CD4-positive, alpha-beta T cell treated with Interleukin-17A for 4 hours (primary cell): ENCODE results near the gene TPRN.

ENCODE experiments used
- DNase-seq: peaks from one replicate; pipeline ENCODE4 v3.0.0-alpha.2; 2020; ENCODE audit warnings: mixed read lengths

The TPRN gene

DNA sequence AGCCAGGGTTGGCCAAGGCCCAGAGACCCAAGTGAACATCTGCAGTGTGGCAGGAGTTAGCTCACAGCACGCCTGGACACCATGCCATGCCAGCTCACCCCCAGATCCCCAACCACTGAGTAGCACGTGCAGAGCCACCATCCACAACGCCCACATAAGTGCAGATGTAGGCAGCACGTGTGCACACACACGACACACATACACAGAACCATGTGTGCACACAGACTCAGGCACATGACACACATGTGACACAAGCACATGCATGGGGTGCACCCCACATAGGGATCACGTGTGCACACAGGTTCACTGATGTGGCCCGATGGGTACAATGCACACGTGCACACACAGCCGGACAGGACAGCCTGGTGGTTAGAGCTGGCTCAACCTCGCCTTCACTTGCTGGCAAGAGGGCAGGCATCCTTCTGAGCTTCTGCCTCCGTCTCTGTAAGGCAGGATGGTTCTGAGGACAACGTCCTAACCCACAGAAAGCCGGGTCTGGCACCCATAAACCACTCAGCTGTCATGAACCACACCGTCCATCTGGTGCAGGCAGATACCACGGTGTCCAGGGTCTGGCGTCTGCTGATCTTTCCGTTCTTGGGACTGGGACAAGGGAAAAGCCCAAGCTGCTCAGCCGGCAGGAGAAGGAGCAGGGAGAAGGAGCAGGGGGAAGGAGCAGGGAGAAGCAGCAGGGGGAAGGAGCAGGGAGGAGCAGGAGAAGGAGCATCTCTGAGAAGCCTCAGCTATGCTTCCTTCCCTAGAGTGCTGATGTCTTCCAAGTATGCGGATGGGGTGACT is 42.7 kb downstream of the TPRN start:
- no peak for DNase-seq

DNA sequence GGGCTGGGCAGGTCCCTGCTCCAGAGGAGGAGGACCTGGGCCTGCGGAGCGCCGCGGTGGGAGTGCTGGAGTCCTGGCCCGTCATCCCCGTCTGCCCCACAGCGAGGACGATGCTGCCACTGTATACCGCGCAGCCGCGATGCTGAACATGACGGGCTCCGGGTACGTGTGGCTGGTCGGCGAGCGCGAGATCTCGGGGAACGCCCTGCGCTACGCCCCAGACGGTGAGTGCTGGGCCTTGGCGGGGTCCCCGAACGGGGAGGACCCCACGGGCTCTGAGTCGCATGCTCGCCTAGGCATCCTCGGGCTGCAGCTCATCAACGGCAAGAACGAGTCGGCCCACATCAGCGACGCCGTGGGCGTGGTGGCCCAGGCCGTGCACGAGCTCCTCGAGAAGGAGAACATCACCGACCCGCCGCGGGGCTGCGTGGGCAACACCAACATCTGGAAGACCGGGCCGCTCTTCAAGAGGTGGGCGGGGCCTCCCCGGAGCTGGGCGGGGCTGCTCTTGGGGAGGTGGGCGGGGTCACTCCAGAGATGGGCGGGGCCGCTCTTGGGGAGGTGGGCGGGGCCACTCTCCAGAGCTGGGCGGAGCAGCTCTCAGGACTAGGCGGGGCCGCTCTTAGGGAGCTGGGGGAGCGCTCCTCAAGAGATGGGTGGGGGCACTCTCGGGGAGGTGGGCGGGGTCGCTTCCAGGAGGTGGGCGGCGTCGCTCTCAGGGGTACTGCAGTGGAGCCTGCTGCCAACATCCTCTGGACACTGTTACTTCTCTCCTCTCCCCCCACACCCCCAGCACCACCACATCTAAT is 43.8 kb downstream of the TPRN start:
- DNase-seq = peak; percentile 60

DNA sequence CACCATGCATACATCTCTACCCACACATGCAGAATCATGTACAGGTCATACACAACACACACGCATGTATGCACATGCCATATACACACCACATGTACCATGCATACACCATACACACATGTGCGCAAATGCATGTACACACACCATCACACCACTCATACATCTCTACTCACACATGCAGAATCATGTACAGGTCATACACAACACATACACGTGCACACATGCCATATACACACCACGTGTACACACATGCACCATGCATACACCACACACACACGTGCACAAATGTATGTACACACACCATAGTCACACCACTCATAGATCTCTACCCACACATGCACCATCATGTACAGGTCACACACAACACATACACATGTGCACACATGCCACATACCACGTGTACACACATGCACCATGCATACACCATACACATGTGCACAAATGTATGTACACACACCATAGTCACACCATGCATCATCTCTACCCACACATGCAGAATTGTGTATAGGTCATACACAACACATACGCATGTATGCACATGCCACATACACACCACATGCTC is 47.6 kb downstream of the TPRN start:
- no peak for DNase-seq

DNA sequence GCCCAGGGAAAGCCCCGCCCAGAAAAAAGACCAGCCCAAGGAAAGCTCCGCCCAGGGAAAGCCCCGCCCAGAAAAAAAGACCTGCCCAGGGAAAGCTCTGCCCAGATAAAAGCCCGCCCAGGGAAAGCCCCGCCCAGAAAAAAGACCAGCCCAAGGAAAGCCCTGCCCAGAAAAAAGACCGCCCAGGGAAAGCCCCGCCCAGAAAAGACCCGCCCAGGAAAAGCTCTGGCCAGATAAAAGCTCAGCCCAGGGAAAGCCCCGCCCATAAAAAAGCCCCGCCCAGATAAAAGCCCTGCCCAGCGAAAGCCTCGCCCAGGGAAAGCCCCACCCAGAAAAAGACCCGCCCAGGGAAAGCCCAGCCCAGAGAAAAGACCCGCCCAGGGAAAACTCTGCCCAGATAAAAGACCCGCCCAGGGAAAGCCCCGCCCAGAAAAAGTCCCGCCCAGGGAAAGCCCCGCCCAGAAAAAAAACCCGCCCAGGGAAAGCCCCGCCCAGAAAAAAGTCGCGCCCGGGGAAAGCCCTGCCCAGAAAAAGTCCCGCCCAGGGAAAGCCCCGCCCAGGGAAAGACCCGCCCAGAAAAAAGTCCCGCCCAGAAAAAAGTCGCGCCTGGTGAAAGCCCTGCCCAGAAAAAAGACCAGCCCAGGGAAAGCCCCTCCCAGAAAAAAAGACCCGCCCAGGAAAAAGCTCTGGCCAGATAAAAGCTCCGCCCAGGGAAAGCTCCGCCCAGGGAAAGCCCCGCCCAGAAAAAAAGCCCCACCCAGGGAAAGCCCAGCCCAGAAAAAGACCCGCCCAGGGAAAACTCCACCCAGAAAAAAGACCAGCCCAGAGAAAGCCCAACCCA is 49.7 kb downstream of the TPRN start:
- no peak for DNase-seq

DNA sequence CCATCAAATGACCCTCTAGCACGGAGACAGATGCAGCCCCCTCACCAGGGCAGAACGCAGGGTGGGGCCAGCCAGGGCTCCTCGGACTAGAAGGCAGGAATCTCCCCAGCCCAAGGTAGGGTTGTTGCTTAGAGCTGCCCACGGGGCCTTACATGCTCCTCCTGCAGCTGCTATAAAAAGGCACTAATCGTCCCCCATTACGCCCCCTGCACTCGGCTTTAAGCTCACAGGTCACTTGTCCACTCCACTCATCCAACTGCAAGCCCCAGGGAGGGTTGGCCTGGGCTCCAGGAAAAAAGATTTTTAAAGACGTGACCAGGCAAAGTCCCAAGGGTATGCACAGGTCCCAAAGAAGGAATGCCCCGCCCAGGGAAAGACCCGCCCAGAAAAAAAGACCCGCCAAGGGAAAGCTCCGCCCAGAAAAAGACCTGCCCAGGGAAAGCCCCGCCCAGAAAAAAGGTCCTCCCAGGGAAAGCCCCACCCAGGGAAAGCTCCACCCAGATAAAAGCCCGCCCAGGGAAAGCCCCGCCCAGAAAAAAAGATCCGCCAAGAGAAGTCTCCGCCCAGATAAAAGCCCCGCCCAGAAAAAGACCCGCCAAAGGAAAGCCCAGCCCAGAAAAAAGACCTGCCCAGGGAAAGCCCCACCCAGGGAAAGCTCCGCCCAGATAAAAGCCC is 50.5 kb downstream of the TPRN start:
- no peak for DNase-seq

DNA sequence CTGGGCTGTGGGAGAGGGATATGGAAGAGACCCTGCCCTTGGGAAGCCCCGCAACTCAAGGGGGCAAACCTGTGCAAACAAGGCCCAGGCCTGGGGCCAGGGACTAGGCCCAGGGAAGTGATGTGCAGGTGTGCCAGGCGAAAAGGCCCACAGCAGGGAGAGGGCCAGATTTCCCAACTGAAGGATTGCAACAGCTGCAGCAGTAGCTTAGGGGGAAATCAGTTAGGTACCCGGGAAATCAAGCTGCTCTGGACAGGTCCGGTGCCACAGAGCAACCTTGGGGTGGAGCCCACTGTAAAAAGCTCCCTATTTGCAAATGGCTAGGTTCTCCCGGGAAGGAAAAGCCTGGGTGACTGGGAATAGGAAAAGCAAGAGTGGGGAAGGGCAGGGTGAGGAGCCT is 51.2 kb downstream of the TPRN start:
- no peak for DNase-seq

DNA sequence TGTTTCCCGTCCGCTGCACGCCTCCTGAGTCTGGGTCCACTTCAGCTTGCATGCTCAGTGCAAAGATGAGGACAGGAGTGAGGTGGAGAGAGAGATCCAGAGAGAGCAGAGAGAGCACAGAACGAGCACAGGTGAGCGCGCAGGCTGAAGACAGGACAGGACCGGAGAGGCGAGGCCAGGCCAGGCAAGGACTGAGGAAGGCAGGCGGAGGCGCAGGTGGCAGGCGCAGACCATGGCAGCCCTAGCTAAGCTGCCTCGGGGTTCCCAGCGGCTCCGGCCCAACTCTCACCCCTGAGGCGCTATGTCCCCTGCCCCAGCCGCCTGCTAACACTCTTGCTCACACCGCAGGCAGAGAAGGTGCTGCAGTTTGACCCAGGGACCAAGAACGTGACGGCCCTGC is 51.9 kb downstream of the TPRN start:
- DNase-seq = no peak

DNA sequence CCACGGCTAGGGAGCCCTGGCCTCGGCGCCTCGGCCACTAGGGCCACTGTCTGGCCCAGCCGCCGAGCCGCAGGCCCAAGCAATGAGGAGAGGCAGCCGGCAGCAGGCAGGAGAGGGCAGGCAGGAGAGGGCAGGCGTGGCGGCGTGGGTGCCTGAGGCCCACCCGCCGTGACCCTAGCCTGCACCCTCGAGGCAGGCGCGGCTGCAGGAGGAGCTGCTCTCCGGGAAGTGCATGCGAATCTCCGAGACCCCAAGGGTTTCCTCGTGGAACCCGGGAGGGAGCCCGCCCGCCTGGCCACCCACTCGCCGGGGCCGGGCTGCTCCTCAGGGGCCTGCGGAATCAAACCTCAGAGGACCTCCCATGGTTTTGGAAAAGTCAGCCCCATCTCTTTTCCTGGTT is 52.3 kb downstream of the TPRN start:
- no peak for DNase-seq

DNA sequence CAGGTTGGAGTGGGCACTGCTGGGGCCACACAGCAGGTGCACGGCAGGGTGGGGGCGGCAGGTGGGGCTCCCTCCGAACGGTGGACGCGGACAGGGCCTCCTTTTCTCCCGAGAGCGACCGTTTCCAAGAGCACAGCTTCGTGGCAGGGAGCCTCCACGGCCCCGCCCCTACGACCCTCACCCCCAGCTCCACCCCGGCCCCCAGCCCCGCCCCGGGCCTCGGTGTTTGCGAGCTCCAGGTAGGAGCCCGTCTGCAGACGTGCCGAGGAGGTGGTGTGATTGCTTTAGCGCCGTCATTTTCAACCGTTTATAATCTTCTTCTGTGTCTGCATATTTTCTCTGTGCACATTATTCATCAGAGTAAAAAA is 52.8 kb downstream of the TPRN start:
- DNase-seq = no peak

DNA sequence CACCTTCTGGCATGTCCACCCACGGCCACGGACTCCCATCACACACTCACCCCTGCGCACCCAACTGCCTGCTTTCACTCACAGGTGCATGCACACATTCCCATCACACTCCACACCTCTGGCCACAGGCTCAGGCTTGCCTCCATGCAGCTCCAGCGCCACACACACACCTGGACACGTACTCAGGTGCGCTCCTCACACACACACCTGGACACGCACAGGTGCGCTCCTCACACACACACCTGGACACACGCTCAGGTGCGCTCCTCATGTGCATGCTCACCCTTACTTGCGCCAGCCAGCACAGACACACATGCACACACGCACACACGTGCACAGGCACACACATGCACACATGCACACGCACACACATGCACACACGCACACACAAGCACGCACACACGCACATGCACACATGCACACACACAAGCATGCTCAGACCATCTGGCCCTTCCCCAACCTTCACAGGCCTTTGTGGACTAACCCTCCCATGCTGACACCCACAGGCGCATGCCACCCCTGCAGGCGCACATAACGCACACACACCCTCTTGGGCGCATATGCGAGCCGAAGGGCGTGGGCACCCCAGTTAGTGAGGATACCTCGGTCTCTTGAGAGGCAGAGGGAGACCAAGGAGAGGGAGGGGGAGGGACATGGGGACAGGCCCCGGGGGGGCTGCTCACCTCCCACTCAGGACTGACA is 53.3 kb downstream of the TPRN start:
- no peak for DNase-seq

DNA sequence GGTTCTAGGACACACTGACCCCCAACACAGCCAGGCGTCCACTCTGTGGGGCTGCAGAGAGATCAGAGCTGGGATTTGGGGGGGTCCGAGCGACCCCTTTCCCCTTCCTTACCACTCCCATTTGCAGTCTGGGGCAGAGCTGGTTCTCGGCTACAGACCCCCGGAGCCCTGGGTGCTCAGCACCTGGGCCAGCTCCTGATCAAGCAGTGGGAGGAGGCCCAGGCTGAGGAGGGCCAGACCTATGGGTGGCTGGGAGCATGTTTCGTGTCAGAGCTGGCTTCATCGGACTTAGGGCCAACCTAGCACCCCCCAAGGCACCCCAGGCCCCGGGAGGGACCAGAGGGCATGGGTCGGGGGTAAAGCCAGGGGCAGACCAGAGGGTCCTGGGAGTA is 54.0 kb downstream of the TPRN start:
- no peak for DNase-seq

DNA sequence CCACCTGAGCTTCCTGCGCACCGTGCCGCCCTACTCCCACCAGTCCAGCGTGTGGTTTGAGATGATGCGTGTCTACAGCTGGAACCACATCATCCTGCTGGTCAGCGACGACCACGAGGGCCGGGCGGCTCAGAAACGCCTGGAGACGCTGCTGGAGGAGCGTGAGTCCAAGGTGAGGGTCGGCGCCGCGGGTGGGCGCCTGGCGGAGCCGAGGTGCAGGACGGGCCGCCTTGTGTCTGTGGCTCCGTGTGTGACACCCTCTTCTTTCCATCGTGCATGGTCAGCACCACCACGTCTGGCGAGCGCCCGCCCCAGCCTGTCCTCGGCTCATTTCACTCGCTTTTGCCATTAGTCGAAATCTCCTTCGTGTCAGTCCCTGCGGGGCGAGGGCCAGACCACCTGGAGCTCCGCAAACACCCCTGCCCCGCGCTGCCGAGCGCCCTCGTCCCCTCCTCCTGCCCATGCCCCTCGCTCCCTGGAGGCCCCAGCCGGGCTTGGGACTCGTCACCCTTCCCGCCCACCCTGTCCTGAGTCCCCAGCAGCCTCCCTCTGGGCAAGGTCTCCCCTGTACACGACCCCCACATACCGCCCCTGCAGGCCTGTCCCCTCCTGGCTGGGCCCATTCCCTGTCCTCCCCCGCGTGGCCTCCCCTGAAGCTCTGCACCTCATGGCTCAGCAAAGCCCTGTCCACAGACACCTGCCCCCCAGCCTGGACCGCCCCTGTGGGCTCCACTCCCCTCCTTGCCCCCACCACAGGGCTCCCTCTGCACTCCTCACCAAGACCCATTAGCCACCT is 54.6 kb downstream of the TPRN start:
- no peak for DNase-seq

DNA sequence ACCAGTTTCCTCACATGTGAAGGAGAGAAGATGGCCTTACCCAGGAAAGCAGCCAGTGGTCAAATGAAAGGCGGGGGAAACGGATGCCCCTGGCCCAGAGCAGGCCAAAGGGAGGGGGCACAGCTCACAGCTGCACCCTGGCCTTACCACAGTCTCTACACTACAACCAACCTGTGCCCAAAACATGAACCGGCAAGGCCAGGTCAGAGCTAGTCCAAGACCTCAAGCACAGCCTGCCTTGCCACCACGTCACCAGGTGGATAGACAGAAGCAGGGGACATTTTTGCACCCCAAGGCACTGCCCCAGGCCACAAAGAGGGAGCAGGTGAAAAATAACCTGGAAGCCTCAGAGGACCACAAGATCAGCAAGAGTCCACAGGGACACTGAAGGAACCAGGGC is 57.1 kb downstream of the TPRN start:
- DNase-seq = no peak

DNA sequence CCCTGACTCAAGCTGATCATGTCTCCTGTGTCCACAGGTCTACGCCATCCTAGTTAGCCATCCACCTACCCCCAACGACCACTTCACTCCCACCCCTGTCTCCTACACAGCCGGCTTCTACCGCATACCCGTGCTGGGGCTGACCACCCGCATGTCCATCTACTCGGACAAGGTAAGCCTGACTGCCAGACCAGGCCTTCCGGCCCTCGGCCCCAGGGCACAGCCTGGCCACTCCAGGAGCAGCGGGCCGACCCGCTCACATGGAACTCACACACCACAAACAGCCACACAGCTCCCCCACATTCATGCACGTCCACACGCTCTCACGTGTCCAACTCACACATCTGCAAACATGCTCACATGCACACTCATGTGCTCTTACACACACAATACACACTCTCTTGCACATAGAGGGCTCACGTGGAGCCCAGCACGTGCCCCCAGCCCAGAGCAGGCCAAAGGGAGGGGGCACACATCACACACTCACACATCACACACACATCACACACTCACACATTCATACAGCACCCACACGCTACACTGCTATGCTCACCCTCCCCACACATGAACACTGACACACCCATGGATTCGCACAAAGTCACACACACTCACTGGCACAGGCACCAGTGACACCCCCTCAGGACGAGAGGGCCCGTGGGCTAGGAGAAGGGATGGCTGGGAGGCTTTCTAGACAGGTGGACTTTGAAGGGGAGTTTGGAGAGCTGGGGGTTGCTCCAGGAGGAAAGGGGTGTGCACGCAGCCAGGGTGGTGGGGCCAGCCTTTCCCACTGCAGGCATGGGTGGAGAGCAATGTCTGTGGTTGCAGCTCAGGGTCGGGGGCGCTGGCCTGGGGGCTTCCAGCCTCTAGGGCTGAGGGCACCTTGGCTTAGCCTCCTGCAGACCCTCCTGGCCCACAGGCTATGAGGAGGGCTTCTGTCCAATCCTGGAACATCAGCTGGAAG is 58.3 kb downstream of the TPRN start:
- DNase-seq = no peak
